Measurements from ENCODE around the gene TLR6.

DNA sequence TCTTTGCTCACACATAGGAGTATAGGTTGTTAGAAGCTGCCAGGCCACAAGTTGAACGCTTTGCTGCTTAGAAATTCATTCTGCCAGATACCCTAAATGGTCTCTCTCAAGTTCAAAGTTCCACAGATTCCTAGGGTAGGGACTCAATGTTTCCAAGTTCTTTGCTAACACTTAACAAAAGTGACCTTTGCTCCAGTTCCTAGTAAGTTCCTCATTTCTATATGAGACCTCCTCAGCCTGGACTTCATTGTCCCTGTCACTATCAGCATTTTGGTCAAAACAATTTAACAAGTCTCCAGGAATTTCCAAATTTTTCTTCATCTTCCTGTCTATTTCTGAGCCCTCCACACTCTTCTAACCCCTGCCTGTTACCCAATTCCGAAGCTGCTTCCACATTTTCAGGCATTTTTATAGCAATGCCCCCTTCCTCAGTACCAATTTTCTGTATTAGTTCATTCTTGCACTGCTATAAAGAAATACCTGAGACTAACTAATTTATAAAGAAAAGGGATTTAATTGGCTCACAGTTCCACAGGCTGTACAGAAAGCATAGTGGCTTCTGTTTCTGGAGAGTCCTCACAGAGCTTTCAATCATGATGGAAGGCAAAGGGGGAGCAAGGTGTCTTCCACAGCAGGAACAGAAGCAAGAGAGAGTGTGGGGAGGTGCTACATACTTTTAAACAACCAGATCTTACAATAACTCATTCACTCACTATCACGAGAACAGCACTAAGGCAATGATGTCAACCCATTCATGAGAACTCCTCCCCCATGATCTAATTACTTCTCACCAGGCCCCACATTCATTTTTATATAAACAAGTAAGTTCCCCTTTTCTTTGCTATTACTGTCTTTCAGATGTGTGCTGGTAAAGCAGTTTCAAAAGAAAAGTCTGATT is 40.5 kb downstream of the TLR6 start:
- TF ChIP-seq GATA2 (IDR thresholded peaks at IDR 0.05; ENCODE audit: low read depth, low read length) (no peak), GATA3 (IDR thresholded peaks at IDR 0.05; ENCODE audit: low read depth, low read length) (no peak)
